Retinal pigment epithelial cell (primary cell): ENCODE data around the gene NYAP2.

ENCODE experiments used
- DNase-seq: peaks from one replicate; pipeline ENCODE4 v3.0.0-alpha.2; 2010; ENCODE audit warnings: low read depth
- H3K4me3 ChIP-seq: 2 replicates; pipeline ENCODE4 v1.5.1; 2011; ENCODE audit warnings: mild to moderate bottlenecking, low read length, control low read depth, moderate library complexity
- TF ChIP-seq, protein P1 (sequence below): conservative IDR thresholded peaks from 2 replicates; pipeline ENCODE4 v1.5.1; 2011; ENCODE audit warnings: low read depth, low read length, control low read depth, inconsistent platforms

Gene NYAP2

GRCh38 chr2:225425284-225425683 is 25.8 kb downstream of the NYAP2 start:
- TF ChIP-seq, protein P1, sequence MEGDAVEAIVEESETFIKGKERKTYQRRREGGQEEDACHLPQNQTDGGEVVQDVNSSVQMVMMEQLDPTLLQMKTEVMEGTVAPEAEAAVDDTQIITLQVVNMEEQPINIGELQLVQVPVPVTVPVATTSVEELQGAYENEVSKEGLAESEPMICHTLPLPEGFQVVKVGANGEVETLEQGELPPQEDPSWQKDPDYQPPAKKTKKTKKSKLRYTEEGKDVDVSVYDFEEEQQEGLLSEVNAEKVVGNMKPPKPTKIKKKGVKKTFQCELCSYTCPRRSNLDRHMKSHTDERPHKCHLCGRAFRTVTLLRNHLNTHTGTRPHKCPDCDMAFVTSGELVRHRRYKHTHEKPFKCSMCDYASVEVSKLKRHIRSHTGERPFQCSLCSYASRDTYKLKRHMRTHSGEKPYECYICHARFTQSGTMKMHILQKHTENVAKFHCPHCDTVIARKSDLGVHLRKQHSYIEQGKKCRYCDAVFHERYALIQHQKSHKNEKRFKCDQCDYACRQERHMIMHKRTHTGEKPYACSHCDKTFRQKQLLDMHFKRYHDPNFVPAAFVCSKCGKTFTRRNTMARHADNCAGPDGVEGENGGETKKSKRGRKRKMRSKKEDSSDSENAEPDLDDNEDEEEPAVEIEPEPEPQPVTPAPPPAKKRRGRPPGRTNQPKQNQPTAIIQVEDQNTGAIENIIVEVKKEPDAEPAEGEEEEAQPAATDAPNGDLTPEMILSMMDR, result no peak
- H3K4me3 ChIP-seq, result no peak overlapping the region
- DNase-seq, result no peak

DNA sequence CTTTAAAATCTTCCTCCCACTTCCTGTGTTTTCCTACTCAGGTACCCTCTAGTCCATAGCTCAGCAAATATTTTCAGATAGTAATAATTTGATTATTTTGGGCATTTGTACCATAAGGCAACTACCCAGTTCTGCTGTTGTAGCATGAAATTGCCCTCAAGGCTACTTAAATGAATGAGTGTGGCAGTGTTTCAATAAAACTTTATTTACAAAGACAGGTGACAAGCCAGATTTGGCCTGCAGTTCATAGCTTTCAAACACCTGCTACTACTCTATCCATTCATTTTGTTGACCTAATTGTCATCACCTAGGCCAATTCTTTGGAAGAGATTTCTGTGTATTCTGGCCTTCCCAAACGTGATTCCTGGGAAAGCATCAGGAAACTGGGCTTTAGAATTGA is 28.9 kb downstream of the NYAP2 start:
- no peak for DNase-seq
- H3K4me3 ChIP-seq, result no peak overlapping the region
- TF ChIP-seq, protein P1, result no peak

DNA sequence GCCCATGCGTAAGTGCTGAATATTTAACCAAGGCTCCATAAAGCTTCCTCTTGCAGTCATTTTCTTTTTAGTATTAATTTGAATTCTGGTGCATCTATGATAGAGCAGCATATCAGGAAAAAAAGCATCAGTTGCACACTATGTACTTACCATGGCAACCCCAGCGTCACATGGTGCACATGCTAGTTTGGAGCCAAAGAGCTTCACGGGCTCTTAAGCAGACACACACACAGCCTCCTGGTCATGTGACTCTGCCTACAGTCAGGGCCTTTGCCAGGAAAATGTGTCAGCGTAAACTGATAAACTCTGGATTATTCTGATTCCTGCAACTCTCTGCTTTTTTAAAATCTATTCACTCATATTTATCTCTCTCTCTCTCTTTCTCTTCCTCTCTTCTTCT is 30.2 kb downstream of the NYAP2 start:
- peak; percentile 95 for DNase-seq
- no peak overlapping the region for H3K4me3 ChIP-seq
- TF ChIP-seq, protein P1, result no peak

DNA sequence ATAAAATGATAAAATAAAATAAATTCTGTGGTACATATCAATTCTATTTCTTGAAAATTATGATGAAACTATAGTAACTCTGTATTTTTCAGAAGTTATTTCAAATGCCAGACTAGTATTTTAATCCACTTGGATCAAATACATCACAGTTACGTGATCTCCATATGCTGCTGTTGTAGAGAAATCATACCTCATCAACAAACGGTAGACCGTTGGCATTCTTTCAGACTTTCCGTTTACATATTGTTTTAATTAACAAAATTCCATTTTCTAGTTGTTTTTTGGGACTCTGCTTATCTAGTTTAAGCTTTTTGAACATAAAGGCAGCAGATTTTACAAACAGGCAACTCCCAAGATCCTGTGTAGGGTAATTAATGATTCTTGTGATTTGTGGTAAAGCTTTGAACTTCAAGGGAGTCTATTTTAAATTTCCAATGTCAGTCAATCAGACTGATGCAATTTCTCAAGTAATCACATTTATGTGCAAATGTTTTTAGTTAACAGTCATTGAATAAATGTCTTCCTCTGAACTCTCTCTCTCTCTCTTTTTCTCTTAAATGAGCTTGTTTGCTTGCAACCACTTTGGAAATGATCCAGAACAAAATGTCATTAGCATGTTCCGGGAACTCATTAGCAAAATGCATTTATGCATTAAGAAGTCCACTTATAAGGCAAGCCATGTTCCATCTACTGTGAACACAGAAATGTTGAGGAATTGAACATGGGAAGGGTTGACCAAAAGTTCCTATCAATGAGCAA is 31.8 kb downstream of the NYAP2 start:
- TF ChIP-seq, protein P1, result no peak
- no peak overlapping the region for H3K4me3 ChIP-seq
- no peak for DNase-seq

GRCh38 chr2:225434014-225434413 is 34.5 kb downstream of the NYAP2 start:
- no peak for DNase-seq
- no peak overlapping the region for H3K4me3 ChIP-seq
- TF ChIP-seq, protein P1, result no peak

DNA sequence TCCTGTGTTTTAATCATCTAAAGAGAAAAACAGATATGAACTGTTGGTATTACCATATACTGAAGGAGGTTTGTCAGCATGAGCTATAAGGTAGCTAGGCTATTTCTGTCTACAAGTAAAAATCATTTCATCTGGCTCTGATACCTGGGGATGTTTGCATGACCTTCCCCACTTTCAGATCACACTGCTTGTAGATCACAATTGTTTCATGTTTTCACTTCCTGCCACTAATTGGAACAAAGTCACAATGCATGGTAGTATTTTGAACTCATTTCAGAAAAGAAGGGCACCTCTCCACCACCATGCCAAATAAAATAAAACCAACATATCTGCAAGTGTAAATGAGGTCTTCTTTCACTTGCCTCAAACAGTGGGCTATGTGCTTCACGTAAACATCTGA is 37.8 kb downstream of the NYAP2 start:
- TF ChIP-seq, protein P1, result no peak
- DNase-seq, result no peak
- no peak overlapping the region for H3K4me3 ChIP-seq

- no peak for DNase-seq
- TF ChIP-seq, protein P1, result no peak
- no peak overlapping the region for H3K4me3 ChIP-seq
Measured at GRCh38 chr2:225438248-225438647, 38.7 kb downstream of the NYAP2 start.
